Stimulated activated CD4-positive, alpha-beta T cell treated with anti-CD3 and anti-CD28 coated beads, Interleukin-4, amount 100 ng/mL, for 24 hours (primary cell): Measurements from ENCODE around the gene SMG6.

Experiments used
- DNase-seq: peaks from one replicate; pipeline ENCODE4 v3.0.0-alpha.2; 2020

Gene SMG6

GRCh38 chr17:2070241-2071023, 233.2 kb downstream of the SMG6 start:
- DNase-seq: peak; percentile 77

- no peak for DNase-seq
Observed at GRCh38 chr17:2068519-2069051, 235.0 kb downstream of the SMG6 start.

- DNase-seq: no peak
Observed at GRCh38 chr17:2068031-2068518, 235.5 kb downstream of the SMG6 start.

- no peak for DNase-seq
Observed at GRCh38 chr17:2067608-2068024, 236.0 kb downstream of the SMG6 start.

- no peak for DNase-seq
Observed at GRCh38 chr17:2067048-2067561, 236.5 kb downstream of the SMG6 start.

- DNase-seq: no peak
Observed at GRCh38 chr17:2065949-2066400, 237.6 kb downstream of the SMG6 start.

- DNase-seq: peak; percentile 73
Observed at GRCh38 chr17:2064980-2065785, 238.4 kb downstream of the SMG6 start.

- no peak for DNase-seq
Observed at GRCh38 chr17:2064520-2064971, 239.0 kb downstream of the SMG6 start.

- no peak for DNase-seq
Observed at GRCh38 chr17:2064147-2064489, 239.5 kb downstream of the SMG6 start.

- DNase-seq: no peak
Observed at GRCh38 chr17:2063261-2064146, 240.1 kb downstream of the SMG6 start.

GRCh38 chr17:2062571-2063183, 240.9 kb downstream of the SMG6 start:
- DNase-seq: no peak

GRCh38 chr17:2061441-2061958, 242.1 kb downstream of the SMG6 start:
- DNase-seq: no peak

- DNase-seq: no peak
Observed at GRCh38 chr17:2060681-2061440, 242.7 kb downstream of the SMG6 start.

- no peak for DNase-seq
Observed at GRCh38 chr17:2060385-2060658, 243.3 kb downstream of the SMG6 start.

GRCh38 chr17:2059547-2060384, 243.8 kb downstream of the SMG6 start:
- no peak for DNase-seq

- DNase-seq: peak; percentile 67
Observed at GRCh38 chr17:2058586-2059546, 244.7 kb downstream of the SMG6 start.

GRCh38 chr17:2057760-2058585, 245.6 kb downstream of the SMG6 start:
- no peak for DNase-seq

- DNase-seq: no peak
Observed at GRCh38 chr17:2057175-2057759, 246.3 kb downstream of the SMG6 start.
